Breast epithelium (tissue), 3 donors: ENCODE results near the gene CADPS2.

Experiments
- POLR2A ChIP-seq: fragments of 450-650 bp; IDR thresholded peaks from one replicate; pipeline ENCODE4 v1.6.1; 2016; ENCODE audit warnings: antibody characterized with exemption, mild to moderate bottlenecking, moderate library complexity
- POLR2AphosphoS5 ChIP-seq, 3 donors: sonication (generic); formaldehyde crosslinking; IDR thresholded peaks; one replicate each; pipeline ENCODE4 v1.6.1; 2017; ENCODE audit warnings: antibody characterized with exemption in 3 of 3
- TF ChIP-seq, protein P1 (sequence below), 3 donors: fragments of 450-650 bp; IDR thresholded peaks; one replicate each; pipeline ENCODE4 v1.5.1; 2016 to 2017; ENCODE audit warnings: antibody characterized with exemption in 3 of 3, mild to moderate bottlenecking in 3 of 3, moderate library complexity in 3 of 3

DNA sequence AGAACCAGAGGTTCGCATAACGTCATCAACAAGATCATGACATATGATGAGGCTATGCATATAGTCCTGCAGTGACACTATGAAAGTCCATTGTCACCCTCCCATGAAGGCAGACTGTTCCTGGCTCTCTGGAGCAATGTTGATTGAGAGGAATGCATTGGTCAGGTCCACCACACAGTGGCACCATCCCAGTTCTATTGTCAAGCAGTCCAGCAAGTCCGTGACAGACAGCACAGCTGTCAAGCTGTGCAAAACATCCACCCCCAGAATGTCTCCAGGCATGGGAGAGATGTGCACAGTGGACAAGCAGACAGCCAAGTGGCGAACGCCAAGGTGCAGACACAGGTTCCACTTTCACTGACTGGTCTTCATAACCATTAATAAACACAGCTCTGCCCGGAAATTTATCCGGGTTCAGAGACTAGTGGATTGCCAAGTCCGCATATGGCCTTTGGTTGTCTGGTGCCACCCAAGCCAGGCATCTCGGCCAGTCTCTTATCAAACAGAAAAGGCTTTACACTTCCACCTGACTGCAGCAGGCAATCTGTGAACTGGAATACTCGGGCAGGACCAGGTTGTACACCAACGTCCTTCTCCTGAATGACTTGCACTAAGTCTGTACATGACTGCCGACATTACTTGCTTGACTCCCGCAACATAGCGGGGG lies 194.6 kb downstream of the CADPS2 start:
- no peak for TF ChIP-seq POLR2A
- no peak for TF ChIP-seq POLR2AphosphoS5 (IDR thresholded peaks at IDR 0.05)
- TF ChIP-seq, protein P1, sequence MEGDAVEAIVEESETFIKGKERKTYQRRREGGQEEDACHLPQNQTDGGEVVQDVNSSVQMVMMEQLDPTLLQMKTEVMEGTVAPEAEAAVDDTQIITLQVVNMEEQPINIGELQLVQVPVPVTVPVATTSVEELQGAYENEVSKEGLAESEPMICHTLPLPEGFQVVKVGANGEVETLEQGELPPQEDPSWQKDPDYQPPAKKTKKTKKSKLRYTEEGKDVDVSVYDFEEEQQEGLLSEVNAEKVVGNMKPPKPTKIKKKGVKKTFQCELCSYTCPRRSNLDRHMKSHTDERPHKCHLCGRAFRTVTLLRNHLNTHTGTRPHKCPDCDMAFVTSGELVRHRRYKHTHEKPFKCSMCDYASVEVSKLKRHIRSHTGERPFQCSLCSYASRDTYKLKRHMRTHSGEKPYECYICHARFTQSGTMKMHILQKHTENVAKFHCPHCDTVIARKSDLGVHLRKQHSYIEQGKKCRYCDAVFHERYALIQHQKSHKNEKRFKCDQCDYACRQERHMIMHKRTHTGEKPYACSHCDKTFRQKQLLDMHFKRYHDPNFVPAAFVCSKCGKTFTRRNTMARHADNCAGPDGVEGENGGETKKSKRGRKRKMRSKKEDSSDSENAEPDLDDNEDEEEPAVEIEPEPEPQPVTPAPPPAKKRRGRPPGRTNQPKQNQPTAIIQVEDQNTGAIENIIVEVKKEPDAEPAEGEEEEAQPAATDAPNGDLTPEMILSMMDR (IDR thresholded peaks at IDR 0.05): no peak
